GM18858 (cell line): ENCODE results near the gene BRD3.

ENCODE experiments used
- ATAC-seq: cut with Tn5 transposase; IDR thresholded peaks from one replicate; pipeline ENCODE4 v1.9.1; 2021; ENCODE audit not compliant: unreplicated experiment

BRD3 gene

DNA sequence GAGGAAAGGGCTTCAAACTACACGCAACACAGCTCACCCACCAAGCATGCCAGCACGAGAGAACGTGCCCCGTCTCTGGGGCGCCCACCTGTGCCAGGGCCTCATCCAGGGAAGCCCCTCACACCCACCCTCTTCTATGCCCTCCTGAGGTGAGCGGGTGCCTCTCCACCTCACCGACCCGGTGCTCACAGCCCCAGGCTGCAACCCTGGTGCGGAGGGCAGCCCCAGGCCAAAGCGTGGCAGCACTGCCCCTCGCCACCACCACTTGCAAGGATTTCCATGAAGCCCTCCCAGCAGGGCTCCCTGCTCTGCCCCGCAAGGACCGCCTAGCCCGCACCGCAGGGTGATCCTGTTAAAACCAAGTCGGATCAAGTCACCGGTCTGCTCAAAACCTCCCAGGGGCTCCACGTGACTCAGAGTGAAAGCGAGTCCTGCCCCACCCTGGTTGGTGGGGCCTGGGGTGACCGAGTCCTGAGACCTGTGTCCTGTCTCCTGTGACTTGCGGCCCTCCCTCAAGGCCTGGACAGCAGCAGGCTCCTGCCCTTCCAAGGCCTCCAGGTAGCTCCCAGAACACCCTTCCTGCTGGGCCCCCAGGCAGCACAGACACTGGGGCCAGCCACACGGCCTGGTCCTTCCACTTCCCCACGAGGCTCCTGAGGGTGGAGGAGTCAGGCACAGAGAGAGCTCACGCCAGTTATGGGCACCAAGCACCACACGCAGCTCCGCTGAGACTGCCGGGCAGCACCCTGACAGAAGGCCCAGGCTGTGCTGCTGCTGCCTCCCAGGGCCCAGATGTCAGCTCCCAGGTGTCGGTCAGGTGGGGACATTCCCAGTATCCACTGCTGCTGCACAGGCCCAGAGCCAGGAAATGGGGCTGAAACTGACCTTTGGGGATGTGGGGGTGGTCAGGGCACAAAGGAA, 12.7 kb downstream of the BRD3 start:
- no peak for ATAC-seq

DNA sequence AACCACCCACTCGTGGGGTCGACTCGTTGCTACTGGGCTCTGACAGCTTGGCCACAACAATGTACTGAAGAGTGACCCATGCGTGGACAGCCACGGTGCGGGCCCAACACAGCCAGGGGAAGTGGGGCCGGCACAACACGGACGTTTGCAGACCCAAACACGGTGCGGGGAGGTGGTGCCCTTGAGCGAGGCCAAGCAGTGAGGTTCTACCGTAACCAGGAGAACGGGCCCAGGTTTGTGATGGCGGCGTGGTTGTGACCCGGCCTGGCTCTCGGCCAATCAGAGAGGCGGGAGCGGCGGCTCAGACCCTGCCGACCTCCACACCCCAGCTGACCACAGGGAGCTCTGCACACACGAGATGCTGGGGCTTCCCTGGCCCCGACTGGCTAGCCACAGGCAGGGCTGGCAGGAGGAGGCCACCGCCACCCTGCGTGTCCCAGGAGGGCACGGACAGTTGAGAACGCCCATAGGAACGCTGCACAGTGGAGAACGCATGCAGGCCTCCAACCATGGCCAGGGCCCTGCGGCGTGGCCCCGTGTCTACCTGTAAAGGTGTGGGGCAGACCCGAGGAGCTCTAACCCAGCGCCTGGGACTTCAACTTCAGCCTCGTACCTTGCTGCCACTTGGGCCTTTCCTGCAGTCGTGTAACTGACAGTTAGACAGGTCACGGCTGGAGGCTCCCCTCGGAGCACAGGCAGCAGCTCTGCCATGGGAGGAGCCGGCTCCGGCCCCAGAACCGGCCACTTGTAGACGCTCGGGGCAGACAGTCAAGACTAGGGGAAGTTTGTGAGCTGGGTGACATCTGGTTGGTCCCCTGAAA, 13.7 kb downstream of the BRD3 start:
- ATAC-seq, result no peak

DNA sequence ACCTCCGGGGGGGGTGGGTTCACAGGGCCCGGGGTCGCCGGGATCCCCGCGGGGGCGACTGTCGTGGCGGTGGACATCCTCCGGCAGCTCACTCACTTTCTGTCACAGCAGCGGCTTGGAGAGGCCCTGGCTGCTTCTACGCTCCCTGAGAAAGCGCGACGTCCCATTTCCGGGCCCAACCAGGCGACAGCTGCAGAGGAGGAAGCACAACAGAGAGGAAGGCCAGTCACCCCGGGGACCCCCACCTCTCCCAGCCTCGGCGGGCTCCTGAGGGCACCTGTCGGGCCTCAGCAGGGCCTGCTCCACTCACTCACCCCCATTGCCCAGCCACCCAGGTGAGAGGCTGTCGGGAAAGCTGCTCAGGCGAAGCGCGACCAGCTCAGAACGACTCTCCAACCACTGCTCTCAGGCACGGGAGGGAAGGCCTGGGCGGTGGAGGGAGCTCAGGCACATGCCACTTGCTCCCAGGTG, 14.4 kb downstream of the BRD3 start:
- ATAC-seq, result no peak

DNA sequence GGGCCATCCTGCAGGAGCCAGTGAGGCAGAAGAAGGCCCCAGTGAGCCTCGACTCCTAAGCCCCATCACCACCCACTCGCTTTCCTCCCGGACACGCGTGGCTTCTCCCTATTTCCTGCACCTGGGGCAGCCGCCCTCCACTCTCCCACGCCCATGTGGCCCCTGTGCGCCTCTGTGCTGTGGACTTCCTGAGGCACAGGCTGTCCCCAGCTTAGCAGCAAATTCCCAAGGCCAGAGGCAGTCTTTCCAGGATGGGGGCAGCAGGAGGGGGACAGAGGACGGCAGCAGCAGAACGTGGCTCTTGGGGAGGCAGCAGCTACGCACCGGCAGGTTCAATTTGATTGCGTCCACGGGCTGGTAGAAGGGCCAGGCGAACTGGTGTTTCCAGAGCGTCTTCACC, 14.9 kb downstream of the BRD3 start:
- ATAC-seq, result no peak

DNA sequence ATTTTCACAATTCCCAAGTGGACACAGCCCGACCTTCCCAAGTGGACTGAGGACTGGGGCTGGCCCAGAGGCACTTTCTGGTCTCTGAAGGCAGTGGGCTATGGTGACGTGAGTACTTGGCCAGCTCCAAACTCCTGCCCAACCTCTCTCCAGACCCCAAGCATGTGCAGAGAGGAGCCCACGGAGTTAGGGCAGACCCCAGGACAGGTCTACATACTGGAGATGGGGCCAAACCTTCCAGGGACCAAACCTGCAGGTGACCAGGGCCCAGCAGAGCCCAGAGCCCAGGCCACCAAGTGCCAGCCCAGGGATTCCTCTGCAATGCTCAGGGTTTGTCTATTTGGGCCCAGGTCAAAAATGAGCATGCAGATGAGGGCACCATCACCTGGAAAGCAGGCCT, 15.3 kb downstream of the BRD3 start:
- no peak for ATAC-seq

DNA sequence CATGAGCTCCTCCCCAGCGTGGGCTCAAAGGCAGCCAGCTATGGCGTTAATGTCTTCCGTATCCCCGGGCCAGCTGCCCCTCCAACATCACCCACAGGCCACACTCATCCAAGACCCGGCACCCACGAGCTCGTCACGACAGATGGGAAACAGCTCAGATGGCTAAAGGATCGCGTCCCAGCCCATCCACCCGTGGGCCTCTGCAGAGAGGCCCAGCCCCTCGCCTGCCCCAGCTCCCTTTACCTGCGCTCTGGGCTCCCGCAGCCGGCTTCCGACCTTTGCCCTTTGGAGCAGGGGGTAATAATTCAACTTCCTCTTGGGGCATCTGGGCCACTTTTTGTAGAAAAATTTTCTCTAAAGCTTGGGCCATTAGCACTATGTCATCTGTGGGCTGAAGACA, 16.5 kb downstream of the BRD3 start:
- ATAC-seq, result no peak

DNA sequence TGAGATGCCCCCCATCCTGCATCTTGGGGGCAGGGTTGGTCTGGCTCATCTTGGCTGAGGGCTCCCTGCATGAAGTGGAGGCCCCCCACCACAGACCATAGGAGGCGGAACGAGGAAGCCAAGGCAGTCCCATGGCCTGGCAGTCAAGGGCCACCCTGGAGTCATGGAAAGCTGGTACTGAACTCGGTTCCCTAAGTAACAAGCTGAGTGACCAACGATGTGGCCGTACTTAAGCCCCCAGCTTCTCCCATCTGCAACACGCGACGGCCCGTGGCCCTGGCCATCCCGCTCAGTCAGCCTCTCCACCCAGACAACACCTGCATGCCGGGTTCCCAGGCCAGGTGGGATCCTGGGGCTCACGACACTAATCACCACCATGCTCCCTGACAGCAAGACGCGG, 17.1 kb downstream of the BRD3 start:
- no peak for ATAC-seq

DNA sequence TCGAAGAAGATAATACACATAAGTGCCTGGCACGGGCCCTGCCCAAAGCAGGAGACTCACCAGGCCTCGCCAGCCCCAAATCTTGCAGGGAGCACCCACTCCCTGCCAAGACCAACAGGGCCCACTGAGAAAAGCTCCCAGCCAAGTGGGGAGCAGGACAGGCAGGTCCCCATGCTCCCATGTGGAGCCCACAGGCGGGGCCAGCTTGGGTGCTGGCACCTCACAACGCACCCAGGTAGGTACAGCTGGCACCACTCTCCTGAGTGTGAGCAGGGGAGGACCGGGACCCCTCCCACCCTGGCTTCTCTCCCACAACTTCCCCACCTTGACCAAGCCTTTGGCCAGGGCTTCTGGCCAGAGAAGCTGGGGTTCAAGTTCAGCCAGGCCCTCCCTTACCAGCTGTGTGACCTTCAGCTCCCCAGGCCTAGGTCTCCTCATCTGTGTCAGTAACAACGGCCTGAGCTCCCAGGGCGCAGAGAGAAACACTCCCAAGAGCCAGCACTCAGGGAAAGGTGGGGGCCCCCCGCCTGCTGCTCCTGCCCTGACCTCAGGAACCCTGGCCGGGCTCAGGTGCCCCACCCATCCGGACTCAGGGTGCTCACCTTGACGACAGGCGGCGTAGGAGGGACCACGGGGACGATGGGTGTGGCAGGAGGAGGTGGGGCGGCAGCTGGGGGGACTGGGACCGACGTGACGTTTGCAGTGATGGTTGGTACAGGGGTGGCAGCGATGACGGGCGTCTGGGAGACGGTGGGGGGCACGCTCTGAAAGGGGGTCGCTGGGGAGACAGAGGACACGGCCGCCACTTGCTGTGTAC, 17.8 kb downstream of the BRD3 start:
- ATAC-seq, result no peak

DNA sequence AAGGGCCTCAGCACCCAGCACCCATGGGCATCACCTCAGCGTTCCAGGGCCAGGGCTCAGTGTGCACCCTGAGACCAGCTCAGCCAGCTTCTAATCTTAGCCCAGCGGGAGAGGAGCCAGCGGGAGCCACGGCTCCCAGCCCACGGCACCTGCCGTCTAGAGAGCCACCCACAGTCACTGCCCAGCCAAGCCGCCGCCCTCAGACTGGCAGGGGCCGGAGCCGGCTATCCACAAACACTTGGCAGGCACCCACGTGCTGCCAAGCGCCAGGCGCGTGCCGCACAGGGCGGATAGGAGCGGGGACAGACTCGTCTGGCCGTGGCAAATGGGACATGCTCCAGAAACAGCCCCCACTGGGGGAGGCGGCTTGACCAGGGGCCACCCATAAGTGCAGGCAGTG, 18.6 kb downstream of the BRD3 start:
- ATAC-seq, result no peak

DNA sequence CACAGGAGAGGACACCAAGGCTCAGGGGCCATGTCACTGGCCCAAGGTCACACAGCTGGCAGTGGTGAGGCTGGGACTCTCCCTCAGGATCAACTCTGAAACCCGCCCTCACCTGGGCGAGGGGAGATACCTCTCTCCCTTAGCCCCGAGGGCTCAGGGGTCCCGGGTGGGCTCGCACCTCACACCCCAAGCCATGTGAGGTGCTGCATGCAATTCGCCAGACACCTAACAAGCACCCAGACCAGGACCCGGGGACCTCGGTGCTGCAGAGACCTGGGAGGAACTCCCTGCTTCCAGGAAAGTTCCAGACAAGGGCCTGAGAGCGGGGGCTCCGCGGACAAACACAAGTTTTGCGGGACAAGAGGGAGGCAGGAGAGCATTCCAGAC, 19.3 kb downstream of the BRD3 start:
- no peak for ATAC-seq

DNA sequence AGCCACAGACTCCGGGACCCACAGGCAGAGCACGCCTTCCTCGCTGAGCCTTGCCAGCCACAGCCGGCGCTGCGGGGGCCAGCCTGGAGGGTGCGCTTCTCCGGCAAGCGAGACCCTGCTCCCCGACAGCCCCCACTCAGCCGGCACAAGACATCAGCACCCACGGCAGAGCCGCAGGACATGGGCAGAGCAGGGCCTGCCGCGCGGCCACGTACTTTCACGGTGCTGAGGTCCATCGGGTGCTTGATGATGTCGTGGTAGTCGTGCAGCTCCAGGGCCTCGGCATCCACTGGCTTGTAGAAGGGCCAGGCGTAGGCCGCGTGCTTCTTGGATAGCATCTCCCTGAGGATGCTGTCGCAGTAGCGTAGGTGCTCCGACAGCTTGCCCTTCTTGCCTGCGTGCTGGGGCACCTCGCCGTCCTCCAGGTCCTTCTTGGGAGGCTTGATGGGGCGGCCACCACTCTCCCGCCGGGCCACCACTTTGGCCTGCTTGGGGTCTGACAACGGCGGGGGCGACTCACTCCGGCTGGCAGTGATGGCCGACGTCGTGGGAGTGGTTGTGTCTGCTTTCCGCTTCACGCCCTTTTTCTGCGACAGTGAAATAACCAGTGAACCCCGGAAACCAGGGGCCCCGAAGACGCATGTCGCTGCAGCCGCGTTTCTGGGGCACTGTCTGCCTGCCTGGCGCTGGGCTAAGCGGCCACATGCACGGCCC, 19.8 kb downstream of the BRD3 start:
- no peak for ATAC-seq

DNA sequence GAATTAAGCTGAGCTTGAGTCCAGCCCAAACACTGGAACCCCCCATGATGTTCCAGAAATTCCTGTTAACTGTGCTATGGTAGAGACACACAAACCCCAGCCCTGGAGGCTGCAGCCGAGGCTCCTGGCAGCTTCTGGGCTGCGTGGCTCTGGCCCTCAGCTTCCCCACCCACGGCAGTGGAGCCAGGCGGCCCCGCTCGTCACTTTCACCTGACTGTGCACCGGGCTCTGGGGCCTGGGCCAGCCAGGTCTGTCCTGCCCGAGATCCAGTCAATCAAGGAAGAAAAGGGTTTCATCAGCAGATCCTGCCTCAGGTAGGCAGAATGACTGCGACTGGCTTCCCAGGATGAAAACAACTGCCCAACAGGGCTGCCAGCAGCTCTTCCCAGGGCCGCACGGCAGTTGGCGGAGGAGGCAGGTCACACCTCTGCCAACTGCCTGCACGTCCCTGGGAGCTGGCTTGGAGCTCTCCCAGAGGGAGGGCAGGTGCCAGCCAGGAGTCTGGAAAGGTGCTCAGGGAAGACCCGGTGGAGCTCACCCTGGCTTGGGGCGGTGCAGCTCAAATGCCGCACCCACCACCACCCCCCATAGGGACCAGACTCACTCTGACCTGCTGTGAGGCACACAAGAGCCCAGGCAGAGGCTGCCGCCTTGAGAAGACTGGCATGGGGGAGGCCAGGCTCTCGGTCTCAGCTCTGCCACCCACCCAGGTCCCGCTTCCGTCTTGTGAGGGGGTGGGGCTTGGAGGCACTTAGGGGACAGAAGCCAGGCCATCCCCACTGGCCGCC, 20.7 kb downstream of the BRD3 start:
- no peak for ATAC-seq

DNA sequence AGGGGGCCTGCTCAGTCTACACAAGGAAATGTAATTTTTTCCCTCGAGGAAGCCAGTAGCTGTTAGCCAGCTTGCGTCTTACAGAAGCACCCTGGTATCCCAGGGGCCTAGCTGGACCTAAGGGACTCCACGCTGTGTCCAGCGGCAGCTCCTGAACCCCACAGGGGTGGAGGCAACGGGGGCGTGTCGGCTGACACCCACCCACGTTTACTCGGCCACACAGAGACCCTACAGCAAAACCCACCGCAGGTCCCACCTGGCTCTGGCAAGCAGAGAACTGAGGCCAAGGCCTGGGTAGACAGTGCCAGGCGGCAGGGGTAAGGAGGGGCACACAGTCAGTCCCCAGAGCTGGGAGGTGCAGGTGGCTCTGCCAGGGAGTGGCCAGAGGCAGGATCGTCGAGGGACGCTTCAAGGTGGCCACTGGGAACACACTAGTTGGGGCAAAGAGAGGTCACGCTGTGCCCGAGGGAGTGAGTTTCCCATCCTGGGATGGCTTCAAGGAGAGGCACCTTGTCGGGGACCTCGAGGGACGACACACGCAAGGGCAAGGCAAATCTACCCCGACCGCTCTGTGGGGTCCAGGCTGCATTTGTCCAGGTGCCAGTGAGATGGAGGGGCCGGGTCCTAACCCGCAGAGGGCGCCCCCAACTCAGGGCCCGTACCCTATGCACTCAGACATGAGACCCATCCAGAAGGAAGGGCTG, 21.8 kb downstream of the BRD3 start:
- ATAC-seq, result no peak

DNA sequence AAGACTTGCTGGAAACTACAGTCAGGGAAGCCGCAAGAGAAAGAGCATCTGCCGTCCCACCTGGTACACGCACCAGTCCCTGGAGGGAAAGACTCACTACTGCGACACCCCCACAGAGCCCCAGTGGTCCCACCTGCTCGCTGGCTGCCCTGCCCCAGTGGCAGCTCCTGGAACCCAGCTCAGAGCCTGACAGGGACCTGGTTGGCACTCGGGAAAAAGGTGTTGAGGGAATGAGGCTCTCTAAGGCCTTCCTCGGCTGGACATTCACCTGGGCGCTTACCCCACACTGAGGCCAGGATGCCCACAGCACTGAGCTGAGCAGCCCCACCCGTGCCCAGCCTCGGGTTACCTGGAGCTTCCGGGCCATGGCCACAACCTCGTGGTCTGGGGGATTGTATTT, 22.9 kb downstream of the BRD3 start:
- ATAC-seq, result no peak

DNA sequence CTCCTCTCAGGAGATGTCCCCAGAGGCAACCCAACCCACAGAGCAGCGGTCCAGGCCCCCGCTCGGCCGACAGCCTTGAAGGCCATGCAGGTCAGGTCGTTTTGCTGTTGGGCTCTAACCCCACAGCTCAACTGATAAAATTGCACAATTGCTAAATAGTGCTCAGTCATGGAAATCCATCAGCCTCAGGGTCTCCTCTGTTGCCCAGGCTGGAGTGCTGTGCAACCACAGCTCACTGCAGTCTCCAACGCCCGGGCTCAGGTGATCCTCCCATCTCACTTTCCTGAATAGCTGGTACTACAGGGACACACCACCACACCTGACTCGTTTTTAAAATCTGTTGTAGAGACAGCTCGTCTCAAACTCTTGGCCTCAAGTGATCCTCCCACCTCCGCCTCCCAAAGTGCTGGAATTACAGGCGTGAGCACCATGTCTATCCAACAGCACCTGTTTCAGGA, 24.3 kb downstream of the BRD3 start:
- no peak for ATAC-seq

DNA sequence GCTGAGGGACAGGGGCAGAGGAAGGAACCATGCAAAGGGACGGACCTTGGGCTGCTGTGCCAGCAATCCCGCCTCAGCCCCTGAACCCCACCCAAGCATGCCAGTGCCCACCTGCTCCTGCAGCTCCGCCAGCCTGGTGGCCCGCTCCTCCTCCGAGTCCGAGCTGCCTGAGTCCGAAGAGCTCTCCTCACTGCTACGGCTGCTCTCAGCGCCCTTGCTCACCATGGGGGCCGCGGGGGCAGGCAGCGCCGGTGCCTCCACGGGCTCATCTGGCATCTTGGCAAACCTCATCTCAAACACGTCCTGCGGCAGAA, 26.2 kb downstream of the BRD3 start:
- ATAC-seq, result no peak

DNA sequence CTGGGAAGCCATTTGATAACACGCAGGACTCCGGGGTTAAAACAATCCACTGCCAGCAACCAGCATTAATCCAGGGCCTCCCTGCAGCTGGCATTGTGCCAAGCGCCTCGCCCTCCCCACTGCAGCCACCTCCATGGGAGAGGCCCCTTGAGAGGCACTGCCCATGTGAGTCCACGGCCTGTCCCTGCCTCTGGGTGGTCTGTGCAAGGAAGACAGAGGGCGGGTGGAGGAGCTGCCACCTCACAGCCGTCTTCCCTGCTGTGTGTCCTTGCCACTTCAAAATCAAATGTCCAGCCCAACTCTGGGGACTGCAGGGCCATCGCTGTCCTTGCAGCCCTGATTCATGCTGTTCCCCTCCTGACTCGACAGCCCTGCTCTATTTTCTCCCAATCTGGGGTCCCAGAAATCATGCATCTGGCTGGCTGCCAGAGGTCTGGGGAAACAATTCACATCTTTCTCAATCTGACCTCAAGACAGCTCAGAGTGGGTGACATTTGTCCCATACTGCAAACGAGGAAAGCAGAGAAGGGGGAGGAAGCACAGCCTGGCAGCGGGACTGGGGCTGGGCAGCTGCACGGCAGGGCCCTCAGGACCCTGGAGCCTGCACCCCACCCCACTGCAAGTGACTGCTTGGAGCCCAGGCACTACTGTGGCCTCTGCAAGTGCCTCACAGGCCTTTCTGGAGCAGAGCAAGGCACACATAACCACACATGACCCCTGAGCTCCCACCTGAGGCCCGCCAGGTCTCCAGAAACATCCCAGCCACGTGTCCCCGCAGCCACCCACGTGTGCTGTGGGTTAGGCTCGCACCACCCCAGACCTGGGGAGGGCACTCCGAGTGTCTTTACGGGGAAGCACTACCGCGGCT, 26.8 kb downstream of the BRD3 start:
- no peak for ATAC-seq

DNA sequence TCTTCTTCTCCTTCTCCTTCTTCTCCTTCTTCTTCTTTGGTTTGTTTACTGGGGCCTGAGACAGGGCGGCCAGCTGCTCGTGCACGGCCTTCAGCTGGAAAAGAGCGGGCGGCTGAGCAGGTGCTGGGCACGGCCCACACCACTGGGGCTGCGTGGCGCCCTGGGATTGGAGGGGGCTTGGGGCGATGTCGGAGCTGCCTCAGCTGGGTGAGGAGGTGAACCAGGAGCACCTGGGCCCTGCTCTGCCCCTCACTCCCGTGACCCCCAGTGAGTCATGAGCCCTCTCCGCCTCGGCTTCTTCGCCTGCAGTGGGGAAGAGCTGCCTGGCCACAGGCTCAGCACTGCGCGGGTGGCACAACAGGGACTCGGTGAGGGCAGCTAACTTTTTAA, 27.7 kb downstream of the BRD3 start:
- no peak for ATAC-seq
